DMS53 (cell line): ENCODE results near the gene ITGB3.
A peak's percentile ranks its signal among the peaks of the same experiment; 100 is the strongest.
"Not testable (repeated sequence)": the region's sequence is repeated elsewhere in the genome, so short reads cannot be mapped to it uniquely, and the experiment has no call there.

Experiments used
- DNase-seq: peaks from one replicate; lab custom pipeline; 2025; lab: John Stamatoyannopoulos, UW

The ITGB3 gene

GRCh38 chr17:47223007-47223406 lies 30.6 kb upstream of the ITGB3 start:
- no peak for DNase-seq

- no peak for DNase-seq
These were observed 30.2 kb upstream of the ITGB3 start for GRCh38 chr17:47223460-47223859.

GRCh38 chr17:47224077-47224476 lies 29.6 kb upstream of the ITGB3 start:
- not testable (repeated sequence) for DNase-seq

- no peak for DNase-seq
These were observed 28.7 kb upstream of the ITGB3 start for GRCh38 chr17:47224966-47225365.

- DNase-seq: no peak
These were observed 28.2 kb upstream of the ITGB3 start for GRCh38 chr17:47225436-47225858.

- no peak for DNase-seq
These were observed 27.5 kb upstream of the ITGB3 start for GRCh38 chr17:47225911-47226688.

GRCh38 chr17:47227862-47228261 lies 25.8 kb upstream of the ITGB3 start:
- DNase-seq: no peak

GRCh38 chr17:47229535-47230443 lies 23.8 kb upstream of the ITGB3 start:
- DNase-seq: peak; percentile 94

- DNase-seq: no peak
These were observed 22.8 kb upstream of the ITGB3 start for GRCh38 chr17:47230864-47231263.

- no peak for DNase-seq
These were observed 22.3 kb upstream of the ITGB3 start for GRCh38 chr17:47231334-47231733.

- no peak for DNase-seq
These were observed 21.8 kb upstream of the ITGB3 start for GRCh38 chr17:47231866-47232265.

GRCh38 chr17:47232465-47232864 lies 21.2 kb upstream of the ITGB3 start:
- no peak for DNase-seq

GRCh38 chr17:47235506-47235905 lies 18.1 kb upstream of the ITGB3 start:
- DNase-seq: no peak

GRCh38 chr17:47235923-47236322 lies 17.7 kb upstream of the ITGB3 start:
- no peak for DNase-seq

- DNase-seq: no peak
These were observed 15.8 kb upstream of the ITGB3 start for GRCh38 chr17:47237841-47238240.

- DNase-seq: no peak
These were observed 15.2 kb upstream of the ITGB3 start for GRCh38 chr17:47238321-47239010.

- DNase-seq: no peak
These were observed 14.0 kb upstream of the ITGB3 start for GRCh38 chr17:47239619-47239966.

- peak; percentile 70 for DNase-seq
These were observed 13.5 kb upstream of the ITGB3 start for GRCh38 chr17:47239967-47240651.

GRCh38 chr17:47240806-47241205 lies 12.8 kb upstream of the ITGB3 start:
- no peak for DNase-seq

- DNase-seq: no peak
These were observed 11.0 kb upstream of the ITGB3 start for GRCh38 chr17:47242648-47243047.

GRCh38 chr17:47243737-47244598 lies 9.7 kb upstream of the ITGB3 start:
- no peak for DNase-seq
